Fibroblast of skin of left biceps (primary cell): ENCODE results near the gene LAMTOR4.

Source experiments
- DNase-seq, 2 experiments: peaks; one replicate each; pipeline ENCODE4 v3.0.0-alpha.2; 2013; ENCODE audit warnings: low read depth in 2 of 2

LAMTOR4 gene

DNA sequence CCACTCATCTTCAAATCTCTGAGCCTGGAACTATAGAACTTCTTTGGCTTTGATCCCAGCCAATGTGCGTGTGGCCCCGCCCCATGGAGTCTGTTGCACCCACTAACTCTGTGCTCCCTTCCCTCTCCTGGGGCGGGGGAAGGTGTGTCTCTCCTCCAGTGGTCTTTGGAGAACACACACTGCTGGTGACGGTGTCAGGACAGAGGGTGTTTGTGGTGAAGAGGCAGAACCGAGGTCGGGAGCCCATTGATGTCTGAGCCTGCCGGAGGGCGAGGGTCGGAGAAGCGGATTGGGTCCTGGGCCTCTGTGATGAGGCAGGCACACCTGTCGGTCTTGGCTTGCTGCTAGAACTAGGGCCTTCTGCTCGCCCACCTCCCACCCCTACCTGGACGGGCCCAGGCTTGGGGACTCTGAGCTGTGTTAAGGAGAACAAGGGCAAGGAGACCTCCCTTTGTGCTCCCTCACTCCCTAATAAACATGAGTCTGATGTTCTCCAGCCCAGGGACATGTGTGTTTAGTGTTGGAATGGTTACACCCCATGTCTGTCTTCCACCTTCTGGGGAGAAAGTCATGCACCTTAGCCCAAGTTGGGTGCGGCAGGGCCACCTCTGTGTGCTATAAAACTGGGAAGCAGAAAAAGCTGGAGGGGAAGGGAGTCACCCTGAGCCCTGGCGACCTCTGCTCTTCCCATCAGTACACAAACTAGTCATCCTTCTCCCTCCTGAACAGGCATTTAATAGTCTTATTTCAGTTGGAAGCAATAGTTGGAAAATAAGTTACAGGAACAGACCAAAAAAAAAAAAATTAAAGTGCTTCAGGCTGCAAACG is 5.2 kb downstream of the LAMTOR4 start:
- DNase-seq = no peak

DNA sequence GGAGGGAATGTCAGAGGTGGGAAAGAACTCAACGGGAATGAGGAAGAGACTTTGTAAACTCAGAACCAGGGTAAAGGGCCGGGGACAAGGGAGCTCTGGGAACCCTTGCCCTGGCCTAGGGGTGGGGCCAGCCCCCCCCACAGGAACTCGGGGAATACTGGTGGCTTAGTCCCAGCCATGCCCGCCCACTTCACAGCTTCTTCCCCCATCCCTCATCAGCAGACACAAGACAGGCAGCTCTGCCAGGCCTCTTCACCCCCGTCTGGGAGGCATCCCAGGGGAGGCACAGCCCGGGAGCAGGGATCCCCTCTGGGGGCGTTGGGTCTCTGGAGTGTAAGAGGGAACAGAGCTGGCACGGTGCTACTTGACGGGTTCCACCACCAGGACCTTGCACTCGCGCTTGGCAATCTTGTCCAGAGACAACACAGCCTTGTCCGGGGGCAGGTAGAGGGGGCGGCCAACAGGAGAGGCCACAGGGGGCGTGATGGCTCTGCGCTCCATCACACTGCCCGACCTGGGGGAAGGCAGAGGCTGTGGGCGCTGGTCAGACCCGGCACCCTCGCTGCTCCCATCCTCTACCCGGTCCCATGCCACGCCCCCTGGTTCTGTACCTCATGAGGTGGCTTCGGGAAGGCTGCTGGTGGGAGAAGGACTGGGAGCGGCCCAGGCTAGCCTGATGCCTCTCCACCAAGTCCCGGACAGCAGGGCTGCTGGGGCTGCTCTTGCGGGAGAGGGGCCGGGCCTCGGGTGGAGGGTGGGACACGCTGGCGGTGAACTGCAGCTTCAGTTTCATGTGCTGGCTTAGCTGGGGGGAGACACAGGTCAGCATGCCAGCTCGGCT is 6.2 kb downstream of the LAMTOR4 start:
- no peak for DNase-seq

DNA sequence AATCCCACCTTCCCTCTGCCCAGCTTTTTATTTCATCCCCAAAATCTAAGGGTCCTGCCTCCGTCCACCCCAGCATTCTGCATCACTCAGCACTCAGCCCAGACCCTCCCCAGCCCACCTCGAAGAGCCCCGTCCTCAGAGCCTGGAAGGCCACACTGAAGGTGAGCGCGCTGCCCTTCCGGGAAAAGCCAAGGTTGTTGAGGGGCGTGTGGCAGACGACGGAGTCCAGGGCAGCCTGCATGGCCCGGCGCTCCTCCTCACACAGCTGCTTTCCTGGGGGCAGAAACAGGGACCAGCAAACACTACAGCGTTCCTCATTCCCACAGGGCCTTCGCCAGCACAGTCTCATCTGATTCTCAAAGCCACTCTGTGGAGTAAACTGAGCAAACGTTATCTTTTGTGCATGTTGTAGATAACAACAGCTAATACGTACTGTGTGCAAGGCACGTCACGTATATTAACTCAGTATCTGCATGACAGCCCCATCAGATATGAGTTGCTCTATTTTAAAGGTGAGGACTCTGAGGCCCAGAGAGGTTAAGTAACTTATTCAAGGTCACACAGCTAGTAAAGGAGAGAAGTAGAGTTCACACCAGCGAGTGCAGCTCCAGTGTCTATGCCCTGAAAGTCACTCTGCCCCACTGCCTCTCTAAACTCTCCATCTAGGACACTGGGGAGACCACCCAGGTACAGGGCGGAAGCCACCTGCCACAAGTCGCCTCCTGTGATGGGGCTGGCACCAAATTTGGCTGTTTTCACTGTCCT is 7.0 kb downstream of the LAMTOR4 start:
- DNase-seq = no peak

DNA sequence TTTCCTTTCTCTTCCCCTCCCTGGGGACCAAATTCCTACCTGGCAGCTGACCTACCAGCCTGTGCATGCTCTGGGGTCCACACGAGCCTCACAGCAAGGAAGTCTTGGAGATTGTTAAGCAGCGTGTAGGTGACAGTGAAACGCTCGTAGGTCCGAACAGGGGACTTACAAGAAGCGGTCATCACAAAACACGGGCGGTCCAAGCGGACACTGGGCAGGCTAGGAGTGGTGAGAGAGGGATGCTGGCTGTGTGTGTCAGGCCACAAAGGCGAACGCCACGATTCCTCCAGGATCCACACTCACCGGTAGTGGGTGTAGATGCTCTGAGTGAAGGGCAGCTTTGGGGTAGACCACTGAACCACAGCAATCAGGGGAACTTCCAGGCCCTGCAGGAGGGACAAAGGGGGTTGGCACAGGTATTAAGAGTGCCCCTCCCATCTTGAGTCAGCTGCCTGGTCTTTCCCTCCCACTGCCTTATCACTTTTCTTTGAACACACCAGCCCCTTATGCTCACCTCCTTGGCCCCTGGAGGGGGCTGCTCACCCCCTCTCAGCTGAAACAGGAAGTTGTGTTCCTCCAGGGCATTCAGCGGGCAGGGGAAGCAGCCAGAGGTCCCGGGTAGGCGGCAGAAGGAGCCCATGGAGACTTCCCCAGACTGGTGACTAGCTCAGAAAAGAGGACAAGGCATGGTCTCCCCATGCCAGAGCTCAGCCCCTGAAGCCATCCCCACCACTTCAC is 7.8 kb downstream of the LAMTOR4 start:
- DNase-seq = no peak

DNA sequence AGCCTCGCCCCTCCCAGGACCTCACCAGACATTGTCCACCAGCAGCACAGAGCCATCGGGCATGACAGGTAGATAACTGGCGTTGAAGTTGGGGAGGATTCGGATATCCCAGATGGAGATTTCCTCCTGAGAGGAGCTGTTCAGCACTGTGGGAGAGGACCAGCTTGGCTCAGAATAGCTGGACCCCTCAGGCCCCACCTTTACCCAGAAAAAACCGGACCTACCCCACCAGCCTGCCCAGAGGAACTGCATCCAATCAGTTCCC is 8.3 kb downstream of the LAMTOR4 start:
- no peak for DNase-seq

DNA sequence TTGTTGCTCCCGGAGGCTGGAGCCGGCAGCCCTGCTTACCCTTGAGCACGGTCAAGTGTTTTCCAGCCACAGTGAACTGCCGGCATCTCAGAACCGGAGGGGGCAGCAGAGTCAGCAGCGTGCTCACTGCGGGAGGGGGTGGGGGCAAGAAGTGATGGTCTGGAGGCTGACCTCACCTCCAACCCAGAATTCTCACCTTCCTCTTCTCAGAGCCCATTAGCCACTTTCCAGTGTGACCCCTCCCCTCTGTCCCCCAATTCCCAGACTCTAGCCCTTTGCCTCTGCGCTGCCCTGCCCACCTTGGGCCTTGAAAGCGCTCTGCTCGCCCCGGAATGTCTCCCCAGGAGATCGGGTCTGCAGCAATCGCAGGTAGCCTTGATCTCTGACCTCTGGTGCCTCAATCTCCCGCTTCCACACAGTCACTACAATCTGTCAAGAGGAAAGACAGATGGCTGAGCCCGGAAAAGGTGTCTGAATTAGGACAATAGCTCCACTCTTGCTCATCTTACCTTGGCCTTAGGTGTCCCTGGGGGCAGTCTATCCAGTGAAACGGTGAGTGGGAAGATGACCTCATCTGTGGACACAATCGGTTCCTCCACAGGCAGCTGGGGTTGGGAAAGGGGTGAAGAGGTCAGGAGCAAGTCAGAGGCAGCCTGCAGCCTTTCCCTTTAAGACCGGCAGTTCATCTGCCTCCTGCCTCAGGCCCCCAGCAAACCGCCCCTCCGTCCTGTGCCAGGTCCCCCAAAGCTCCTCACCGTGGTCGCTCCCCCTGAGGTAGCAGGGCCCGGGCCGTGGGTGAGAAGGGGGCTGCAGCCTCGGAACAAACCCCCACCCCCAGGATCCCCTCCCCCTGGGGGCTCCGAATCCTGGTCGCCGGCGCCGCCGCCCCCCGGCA is 8.9 kb downstream of the LAMTOR4 start:
- no peak for DNase-seq

DNA sequence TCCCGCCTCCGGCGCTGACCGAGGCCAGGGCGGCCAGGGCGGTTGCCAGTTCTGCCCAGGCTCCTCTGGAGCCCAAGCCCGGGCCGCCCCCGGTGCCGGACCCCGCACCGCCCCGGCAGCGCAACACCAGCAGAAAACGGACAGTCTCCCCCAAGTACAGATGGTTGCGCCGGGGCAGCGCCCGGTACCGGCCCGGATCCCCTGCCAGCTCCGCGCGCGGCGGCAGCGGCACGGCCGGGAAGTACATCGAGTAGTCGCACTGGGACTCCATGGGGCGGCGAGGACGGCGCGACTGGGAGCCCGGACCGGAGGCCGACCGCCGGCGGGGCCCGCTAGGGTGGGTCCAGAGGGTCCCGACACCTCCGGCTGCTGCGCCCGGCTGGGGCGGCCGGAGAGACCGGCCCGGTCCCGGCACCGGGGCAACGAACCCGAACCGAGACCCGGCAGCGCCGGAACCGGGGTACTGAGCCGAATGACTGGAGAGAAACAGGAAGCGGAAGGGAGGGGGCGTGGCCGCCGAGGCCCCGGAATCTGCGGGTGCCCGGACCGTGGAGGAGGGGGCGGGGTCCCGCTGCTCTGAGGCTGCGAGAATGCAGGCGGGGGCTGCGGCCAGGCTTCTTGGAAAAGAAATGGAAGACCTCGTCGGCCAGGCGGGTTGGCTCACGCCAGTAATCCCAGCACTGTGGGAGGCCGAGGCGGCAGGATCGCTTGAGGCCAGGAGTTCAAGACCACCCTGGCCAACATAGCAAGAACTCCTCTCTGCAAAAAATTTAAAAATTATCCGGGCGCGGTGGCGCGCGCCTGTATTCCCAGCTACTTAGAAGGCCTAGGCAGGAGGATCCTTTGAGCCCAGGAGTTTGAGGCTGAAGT is 9.7 kb downstream of the LAMTOR4 start, which contains the start of gene TRAPPC14:
Gene TRAPPC14, minus strand, starts transcription at position 495 of the 870 bp plus-strand sequence. Its CDS starts 224 bp downstream, at position 271.
- peak; percentile 50 to 54 for DNase-seq

DNA sequence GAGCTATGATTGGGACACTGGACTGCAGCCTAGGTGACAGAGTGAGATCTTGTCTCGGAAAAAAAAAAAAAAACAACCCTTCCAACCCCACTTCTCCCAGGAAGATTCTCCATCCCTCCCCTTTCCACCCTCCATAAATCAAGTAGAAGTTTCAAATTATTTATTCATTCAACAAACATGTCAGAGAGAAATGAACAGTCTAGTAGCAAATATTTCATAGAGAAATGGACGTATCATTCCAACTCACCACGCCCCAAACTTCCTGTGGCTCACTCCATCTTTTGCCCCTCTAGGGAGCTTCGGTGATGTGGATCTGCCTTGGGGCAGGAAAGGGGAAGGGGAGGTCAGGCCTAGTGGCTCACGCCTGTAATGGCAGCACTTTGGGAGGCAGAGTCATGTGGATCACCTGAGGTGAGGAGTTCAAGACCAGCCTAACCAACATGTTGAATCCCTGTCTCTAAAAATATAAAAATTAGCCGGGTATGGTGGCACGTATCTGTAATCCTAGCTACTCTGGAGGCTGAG is 10.4 kb downstream of the LAMTOR4 start:
- no peak for DNase-seq

DNA sequence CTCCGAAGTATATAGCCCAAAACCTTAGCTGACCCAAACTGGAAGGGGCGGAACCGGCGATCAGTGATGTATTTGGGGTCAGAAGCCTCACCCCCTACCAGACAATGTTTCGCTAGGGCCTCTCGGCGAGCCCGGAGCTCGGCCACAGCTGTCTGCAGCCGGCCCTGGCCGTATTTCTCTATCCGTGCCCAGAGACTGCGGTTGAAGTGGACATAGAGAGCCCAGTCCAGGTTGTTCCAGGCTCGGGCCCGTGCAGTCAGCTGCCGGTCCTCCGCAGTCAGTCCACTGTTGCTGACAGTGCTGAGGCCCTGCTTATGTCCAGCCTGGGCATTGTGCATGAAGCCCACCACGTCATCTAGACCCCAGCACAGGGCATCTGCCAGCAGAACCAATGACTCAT is 11.3 kb downstream of the LAMTOR4 start:
- no peak for DNase-seq

DNA sequence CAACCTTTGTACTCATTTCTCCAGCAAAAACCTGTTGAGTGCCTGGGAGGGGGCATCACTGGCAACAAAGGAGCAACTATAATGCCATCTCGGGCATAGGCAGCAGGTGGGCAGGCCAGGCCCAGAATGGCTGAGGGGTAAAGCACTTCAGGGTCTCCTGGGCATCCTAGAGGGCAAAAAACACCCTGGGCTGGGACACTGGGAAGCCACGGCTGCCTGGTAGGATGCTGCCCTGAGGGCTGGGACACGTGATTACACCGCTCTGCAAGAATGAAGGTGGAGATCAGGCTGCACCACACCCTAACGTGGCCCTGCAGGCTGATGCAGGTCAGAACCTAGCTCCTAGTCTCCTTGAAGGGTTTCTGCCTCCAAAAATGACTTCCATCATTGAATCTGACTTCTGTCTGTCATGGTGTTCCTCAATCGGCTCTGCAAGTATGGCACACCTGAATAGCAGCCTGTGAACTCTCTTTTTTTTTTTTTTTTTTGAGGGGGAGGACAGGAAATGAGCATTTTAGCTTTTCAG is 14.4 kb downstream of the LAMTOR4 start:
- DNase-seq = no peak

DNA sequence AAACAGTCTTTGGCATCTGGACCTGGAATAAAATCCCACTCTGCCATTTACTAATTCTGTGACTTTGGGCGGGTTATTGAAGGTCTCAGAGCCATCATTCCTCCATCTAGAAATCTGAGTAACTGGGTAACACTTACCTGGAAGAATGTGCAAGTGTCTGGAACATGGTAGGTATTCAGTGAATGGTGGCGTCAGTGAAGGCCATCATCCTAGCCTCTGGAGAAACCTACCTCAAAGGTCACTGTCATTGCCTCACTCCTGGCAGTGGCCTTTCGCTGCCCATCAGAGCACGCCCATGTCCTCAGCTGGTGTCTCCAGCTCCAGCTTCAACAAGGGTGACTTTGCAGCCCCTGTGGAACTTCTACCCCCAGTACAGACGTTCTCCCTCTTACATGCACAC is 15.2 kb downstream of the LAMTOR4 start:
- no peak for DNase-seq

DNA sequence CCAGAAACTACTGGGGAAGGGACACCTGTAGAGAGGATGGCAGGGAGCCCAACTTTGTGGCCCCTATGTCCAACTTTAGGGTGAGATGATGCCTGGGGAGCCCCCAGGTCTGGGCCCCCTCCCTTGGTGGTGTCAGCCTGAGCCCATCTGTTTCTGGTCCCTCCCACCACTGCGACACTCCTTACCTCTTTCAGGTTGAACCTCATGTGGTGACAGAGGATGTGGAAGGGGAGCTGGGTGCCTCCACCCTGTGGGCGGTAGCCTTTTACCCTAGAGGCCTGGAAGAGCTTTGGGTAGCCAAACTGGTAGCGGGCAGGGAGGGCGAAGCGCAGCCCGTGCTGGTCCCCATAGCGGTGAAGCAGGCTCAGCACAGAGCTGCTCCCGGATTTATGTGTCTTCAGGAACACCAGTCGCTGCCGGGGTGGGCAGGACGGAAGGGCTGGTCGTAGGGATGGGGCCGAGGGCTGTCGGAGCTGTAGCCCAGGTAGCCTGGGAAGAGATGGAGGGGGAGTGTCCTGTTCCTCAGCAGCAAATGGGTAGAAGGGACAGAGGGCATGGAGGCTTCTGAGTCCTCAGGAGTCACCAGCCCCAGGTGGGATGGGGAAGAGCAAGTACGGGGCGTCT is 17.7 kb downstream of the LAMTOR4 start:
- DNase-seq = no peak

DNA sequence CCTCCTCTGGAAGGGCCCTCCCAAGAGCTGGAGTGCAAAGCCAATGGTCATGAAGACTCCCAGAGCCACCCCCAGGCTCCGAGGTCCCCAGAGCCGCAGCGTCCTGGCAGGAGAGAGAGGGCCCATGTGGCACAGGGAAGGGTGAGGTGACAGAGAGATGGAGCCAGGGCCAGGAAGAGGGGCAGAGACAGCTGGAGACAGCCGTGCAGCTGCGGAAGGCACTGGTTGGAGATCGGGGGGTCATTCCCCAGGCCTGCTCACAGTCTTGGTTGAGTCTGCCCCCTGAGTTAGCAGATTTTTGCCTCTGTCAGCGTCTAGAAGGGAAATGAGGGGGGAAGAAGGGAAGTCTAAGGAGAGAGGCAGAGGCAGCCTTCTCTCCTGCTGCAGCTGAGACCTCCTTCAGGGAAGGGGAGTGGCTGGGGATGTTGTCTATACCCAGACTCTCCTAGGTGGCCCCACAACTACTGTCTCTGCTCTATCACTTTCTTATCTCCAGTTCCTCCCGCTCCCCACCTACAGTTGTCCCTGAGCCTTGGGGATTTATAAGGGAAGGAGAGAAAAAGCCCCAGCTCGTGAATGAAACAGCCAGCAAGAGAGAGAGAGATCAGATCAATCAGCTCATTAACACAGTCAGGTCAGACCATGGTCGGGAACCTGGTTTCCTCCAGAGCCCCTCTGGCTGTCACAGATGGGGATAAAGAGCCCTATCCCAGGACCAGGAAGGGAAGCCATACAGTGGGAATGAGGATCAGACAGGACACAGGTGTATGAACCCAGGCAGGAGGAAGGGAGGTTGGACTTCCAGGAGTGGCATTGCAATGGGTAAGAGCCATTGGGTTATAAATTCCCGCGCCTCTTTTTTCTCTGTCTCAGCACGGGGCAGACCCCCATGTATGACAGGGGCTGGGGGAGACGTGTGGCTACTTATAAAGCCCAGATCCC is 18.5 kb downstream of the LAMTOR4 start:
- no peak for DNase-seq

DNA sequence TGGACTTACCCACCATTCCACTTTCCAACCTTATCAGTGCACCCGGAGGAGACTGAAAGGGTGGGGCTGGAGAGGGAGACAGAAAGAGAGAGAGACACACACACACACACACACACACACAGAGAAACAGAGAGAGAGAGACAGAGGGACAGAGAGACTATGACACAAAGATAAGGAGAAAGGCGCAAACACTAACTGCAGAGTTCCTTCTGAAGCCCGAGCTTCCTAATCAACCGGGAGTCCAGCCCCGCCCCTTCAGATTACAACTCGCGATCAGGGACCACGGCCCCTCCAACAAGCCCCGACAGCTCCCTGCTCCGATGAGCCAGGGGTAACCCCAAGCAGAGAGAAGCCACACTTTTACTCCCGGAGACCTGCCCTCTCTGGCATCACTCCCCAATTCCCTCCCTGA is 19.2 kb downstream of the LAMTOR4 start:
- no peak for DNase-seq

DNA sequence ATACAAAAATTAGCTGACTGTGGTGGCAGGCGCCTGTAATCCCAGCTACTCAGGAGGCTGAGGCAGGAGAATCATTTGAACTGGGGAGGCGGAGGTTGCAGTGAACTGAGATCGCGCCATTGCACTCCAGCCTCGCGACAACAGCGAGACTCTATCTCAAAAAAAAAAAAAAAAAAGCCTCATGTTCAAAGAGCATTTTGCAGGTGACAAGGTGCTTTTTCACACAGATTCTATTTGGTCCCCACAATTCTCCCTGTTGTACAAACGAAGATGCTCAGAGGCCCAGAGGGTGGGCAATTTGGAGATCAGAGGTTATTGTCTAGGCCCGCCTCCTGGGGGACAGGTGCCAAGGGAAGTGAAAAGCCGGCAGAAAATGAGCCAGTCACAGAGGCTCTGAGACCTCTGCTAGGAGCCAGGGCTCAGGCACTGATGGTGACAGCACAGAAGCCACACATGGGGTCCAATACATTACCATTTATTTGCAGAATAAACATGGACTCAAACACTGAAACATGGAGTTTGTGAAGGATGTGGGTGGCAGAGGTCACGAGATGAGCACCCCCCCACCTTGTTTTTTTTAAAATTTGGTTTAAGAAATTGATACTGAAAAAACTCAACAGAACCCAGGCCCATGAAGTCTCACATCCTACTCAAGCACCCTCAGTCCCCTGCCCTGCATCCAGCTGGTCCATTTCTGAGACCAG is 20.6 kb downstream of the LAMTOR4 start:
- DNase-seq = no peak

DNA sequence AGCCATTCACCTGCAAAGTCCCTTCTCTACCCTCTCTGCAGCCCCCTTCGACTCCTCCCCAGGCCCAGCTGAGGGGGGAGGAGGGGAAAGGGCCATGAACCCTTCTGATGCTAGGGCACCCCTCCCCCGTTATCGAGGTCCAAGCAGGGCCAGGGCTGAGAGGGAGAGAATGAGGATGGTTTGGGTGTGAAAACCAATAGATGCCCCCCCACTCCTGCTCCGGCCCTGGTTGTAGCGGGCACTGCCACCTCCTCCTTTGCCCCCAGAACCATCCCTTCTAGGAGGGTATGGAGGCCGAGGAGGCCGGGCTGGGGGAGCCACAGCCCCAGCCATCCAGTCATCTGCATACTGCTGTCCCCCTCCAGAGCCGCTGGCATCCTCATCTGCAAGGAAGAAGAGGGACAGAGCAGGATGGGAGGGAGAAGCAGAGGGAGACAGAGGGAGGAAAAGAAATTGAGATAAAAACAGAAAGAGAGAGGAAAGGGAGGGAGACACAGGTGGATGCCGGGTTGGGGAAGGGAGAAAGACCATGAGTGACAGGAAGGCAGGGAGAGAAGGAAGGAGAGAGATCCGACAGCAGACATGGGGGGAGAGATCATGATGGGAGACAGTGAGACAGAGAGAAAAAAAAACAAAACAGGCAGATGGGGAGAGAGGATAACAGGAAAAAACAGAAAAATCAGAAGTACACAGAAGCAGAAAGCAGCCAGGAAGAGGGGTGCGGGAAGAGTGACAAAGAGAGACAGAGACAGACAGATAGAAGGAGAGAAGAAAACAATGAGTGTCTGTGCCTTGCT is 21.6 kb downstream of the LAMTOR4 start:
- no peak for DNase-seq
